CD14-positive monocyte (primary cell): Measurements from ENCODE around the gene MORC2. TPM values are rescaled to one million over a fixed set of nuclear protein-coding genes. Genes with fewer than 3 reads are reported as not detected.

Experiments used
- DNase-seq, 3 donors: peaks; one replicate each; pipeline ENCODE4 v3.0.0-alpha.2; 2011 to 2022
- H2AFZ ChIP-seq: 2 replicates; pipeline ENCODE4 v1.6.0; 2012; ENCODE audit warnings: mild to moderate bottlenecking, low read depth, low read length, inconsistent platforms; ENCODE audit not compliant: insufficient read depth, poor library complexity, severe bottlenecking
- H3K27ac ChIP-seq, 2 donors: 1 replicate in 1 of 2; 2 replicates in 1 of 2; pipeline ENCODE4 v1.5.1; 2012 to 2013; ENCODE audit warnings: low read length in 2 of 2, control low read depth in 1 of 2, inconsistent platforms in 1 of 2, low read depth in 1 of 2, mild to moderate bottlenecking in 1 of 2
- H3K27me3 ChIP-seq, 2 donors: one replicate each; pipeline versions ENCODE4 v1.6.0 to v1.6.1; 2011 to 2013; ENCODE audit warnings: low read length in 2 of 2; ENCODE audit not compliant: control insufficient read depth in 2 of 2, insufficient read depth in 2 of 2
- H3K36me3 ChIP-seq, 2 donors: replicated peaks in 1 of 2; 1 replicate in 1 of 2; 2 replicates in 1 of 2; pipeline versions ENCODE4 v1.5.1 to v1.6.1; 2012 to 2013; ENCODE audit warnings: low read length in 2 of 2, control low read depth in 1 of 2, inconsistent platforms in 1 of 2, mild to moderate bottlenecking in 1 of 2; ENCODE audit not compliant: insufficient read depth in 2 of 2, control insufficient read depth in 1 of 2
- H3K4me1 ChIP-seq, 2 donors: 1 replicate in 1 of 2; 2 replicates in 1 of 2; pipeline versions ENCODE4 v1.5.1 to v1.6.1; 2012 to 2013; ENCODE audit warnings: low read length in 2 of 2, control low read depth in 1 of 2, inconsistent platforms in 1 of 2, mild to moderate bottlenecking in 1 of 2, moderate library complexity in 1 of 2; ENCODE audit not compliant: insufficient read depth in 2 of 2, control insufficient read depth in 1 of 2
- H3K4me2 ChIP-seq: replicated peaks from 2 replicates; pipeline ENCODE3; 2012; ENCODE audit warnings: low read length, moderate library complexity, mild to moderate bottlenecking; ENCODE audit not compliant: poor library complexity, severe bottlenecking; ENCODE audit errors: extremely low read depth
- H3K4me3 ChIP-seq, 3 experiments: fragments of 200-600 bp in 1 of 3; sonication (generic) in 1 of 3; replicated peaks in 1 of 3; 1 replicate in 2 of 3; 2 replicates in 1 of 3; pipeline ENCODE4 v1.5.1; 2011 to 2013; ENCODE audit warnings: low read length in 3 of 3, mild to moderate bottlenecking in 3 of 3, control low read depth in 2 of 3, low read depth in 2 of 3, inconsistent platforms in 1 of 3, moderate library complexity in 1 of 3
- H3K79me2 ChIP-seq: 2 replicates; pipeline ENCODE4 v1.6.0; 2012; ENCODE audit warnings: mild to moderate bottlenecking, control low read depth, inconsistent platforms, low read length, moderate library complexity; ENCODE audit not compliant: insufficient read depth
- H3K9ac ChIP-seq: 2 replicates; pipeline ENCODE4 v1.6.0; 2017; ENCODE audit warnings: low read length, mild to moderate bottlenecking; ENCODE audit not compliant: insufficient read depth, poor library complexity, severe bottlenecking
- H3K9me3 ChIP-seq, 2 donors: replicated peaks in 1 of 2; 1 replicate in 1 of 2; 2 replicates in 1 of 2; pipeline versions ENCODE4 v1.5.1 to v1.6.1; 2012 to 2013; ENCODE audit warnings: low read length in 2 of 2, control low read depth in 1 of 2; ENCODE audit not compliant: control insufficient read depth in 1 of 2, insufficient read depth in 1 of 2
- H4K20me1 ChIP-seq: 2 replicates; pipeline ENCODE4 v1.6.0; 2012; ENCODE audit warnings: mild to moderate bottlenecking, low read length, control low read depth, moderate library complexity; ENCODE audit not compliant: insufficient read depth
- H3K27ac Mint-ChIP-seq, 7 donors: one replicate each; pipeline ENCODE4 v1.8.0; 2020; ENCODE audit warnings: mild to moderate bottlenecking in 7 of 7, mixed read lengths in 7 of 7, moderate library complexity in 6 of 7, inconsistent platforms in 2 of 7
- H3K27me3 Mint-ChIP-seq, 3 donors: one replicate each; pipeline ENCODE4 v1.8.0; 2021 to 2022; ENCODE audit warnings: low read depth in 3 of 3, mild to moderate bottlenecking in 3 of 3, mixed read lengths in 3 of 3, moderate library complexity in 3 of 3, inconsistent platforms in 1 of 3
- H3K36me3 Mint-ChIP-seq, 2 donors: one replicate each; pipeline ENCODE4 v1.8.0; 2020; ENCODE audit warnings: mixed read lengths in 2 of 2, inconsistent platforms in 1 of 2, mild to moderate bottlenecking in 1 of 2
- H3K4me1 Mint-ChIP-seq: one replicate; pipeline ENCODE4 v1.8.0; 2020; ENCODE audit warnings: mild to moderate bottlenecking, mixed read lengths
- H3K4me3 Mint-ChIP-seq, 2 donors: one replicate each; pipeline ENCODE4 v1.8.0; 2020; ENCODE audit warnings: mild to moderate bottlenecking in 2 of 2, mixed read lengths in 2 of 2, moderate library complexity in 1 of 2
- H3K9me3 Mint-ChIP-seq, 7 donors: one replicate each; pipeline ENCODE4 v1.8.0; 2020 to 2022; ENCODE audit warnings: mixed read lengths in 7 of 7, mild to moderate bottlenecking in 6 of 7, moderate library complexity in 6 of 7, inconsistent platforms in 2 of 7
- WGBS: methylation state at CpG from one replicate; pipeline ENCODE4 v1.1.5; 2013; ENCODE audit warnings: missing lambda C conversion rate; ENCODE audit not compliant: insufficient coverage; 5-methylcytosine and 5-hydroxymethylcytosine counted together
- intact Hi-C, 2 donors: fragments of 100-400 bp; cut with micrococcal nuclease; formaldehyde crosslinking; loops; one replicate each; pipeline versions ENCODE4 v1.15.0 to v1.15.1; 2023
- polyA plus RNA-seq, 3 donors: library from polyadenylated mRNA; depleted of rRNA in 1 of 3; unstranded in 2 of 3; stranded (reverse) in 1 of 3; fragments of 300-500 nt in 2 of 3; fragments of >200 nt in 1 of 3; fragmentation: Illumina TruSeq in 2 of 3; gene quantifications; 1 replicate in 2 of 3; 2 replicates in 1 of 3; pipeline ENCODE4 v1.2.3, GENCODE V29; 2012 to 2021
- TF ChIP-seq, protein P1 (sequence below): fragments of 200-600 bp; IDR thresholded peaks from one replicate; pipeline ENCODE4 v1.8.0; 2022; ENCODE audit warnings: antibody characterized with exemption, mild to moderate bottlenecking

The MORC2 gene
- polyA plus RNA-seq, 3 donors, result 2.1 to 6.0 (median 2.4) TPM

- WGBS, result 97% methylated on average over 3 of the region's 3 CpGs
- Mint-ChIP-seq H3K4me3 (no peak overlapping the region), H3K4me1 (no peaks in the 10 kb centered on the region), H3K27ac (no peak overlapping the region), H3K27me3 (peaks cover 0 to 3% (median 0%) of the 10 kb centered on the region in 3 donors), H3K9me3 (no peaks in the 10 kb centered on the region), H3K36me3 (peaks cover 88 to 93% of the 10 kb centered on the region in 2 donors)
- peaks cover 75 to 96% of the 10 kb centered on the region in 2 donors for H3K36me3 ChIP-seq
- no peaks in the 10 kb centered on the region for H4K20me1 ChIP-seq
- H3K4me3 ChIP-seq, result no peak overlapping the region
- no peaks in the 10 kb centered on the region for H3K4me1 ChIP-seq
- no peak overlapping the region for H3K9ac ChIP-seq
- H3K27me3 ChIP-seq, result no peaks in the 10 kb centered on the region
- no peak for DNase-seq
- H3K9me3 ChIP-seq, result no peaks in the 10 kb centered on the region
- no peak overlapping the region for H3K27ac ChIP-seq
- no peak overlapping the region for H2AFZ ChIP-seq
- TF ChIP-seq, protein P1, sequence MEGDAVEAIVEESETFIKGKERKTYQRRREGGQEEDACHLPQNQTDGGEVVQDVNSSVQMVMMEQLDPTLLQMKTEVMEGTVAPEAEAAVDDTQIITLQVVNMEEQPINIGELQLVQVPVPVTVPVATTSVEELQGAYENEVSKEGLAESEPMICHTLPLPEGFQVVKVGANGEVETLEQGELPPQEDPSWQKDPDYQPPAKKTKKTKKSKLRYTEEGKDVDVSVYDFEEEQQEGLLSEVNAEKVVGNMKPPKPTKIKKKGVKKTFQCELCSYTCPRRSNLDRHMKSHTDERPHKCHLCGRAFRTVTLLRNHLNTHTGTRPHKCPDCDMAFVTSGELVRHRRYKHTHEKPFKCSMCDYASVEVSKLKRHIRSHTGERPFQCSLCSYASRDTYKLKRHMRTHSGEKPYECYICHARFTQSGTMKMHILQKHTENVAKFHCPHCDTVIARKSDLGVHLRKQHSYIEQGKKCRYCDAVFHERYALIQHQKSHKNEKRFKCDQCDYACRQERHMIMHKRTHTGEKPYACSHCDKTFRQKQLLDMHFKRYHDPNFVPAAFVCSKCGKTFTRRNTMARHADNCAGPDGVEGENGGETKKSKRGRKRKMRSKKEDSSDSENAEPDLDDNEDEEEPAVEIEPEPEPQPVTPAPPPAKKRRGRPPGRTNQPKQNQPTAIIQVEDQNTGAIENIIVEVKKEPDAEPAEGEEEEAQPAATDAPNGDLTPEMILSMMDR, result no peak
- intact Hi-C loops, result no loop called here
- no peaks in the 10 kb centered on the region for H3K79me2 ChIP-seq
- H3K4me2 ChIP-seq, result no peak overlapping the region
Measured at GRCh38 chr22:30930228-30930627, 38.3 kb downstream of the MORC2 start.

DNA sequence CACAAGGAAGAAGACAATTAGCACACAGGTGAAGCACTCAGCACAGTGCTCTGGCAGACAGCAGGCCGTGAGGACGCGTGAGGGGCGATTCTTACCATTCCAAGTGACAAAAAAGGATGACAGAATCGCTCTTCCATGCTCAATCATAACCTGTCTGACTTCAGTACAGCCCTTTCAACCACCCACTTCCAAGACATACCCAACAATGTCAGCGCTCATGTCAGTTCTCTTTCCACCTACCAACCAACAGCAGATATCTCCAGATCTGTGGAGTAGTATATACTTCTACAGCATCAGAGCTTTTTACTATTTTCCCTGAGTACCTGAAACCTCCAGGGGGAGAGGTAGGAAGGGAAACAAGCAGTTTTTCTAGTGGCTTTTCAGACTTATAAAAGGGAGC, 40.2 kb downstream of the MORC2 start:
- Histone ChIP-seq H3K79me2 (no peaks in the 10 kb centered on the region), H3K27me3 (no peaks in the 10 kb centered on the region), H3K9ac (no peak overlapping the region), H3K27ac (no peak overlapping the region), H4K20me1 (no peaks in the 10 kb centered on the region), H3K4me2 (no peak overlapping the region), H3K9me3 (no peaks in the 10 kb centered on the region), H3K4me3 (no peak overlapping the region), H3K36me3 (peaks cover 59 to 83% of the 10 kb centered on the region in 2 donors), H2AFZ (no peak overlapping the region), H3K4me1 (no peaks in the 10 kb centered on the region)
- TF ChIP-seq, protein P1, result no peak
- Mint-ChIP-seq H3K9me3 (no peaks in the 10 kb centered on the region), H3K27me3 (peaks cover 0 to 3% (median 0%) of the 10 kb centered on the region in 3 donors), H3K4me1 (no peaks in the 10 kb centered on the region), H3K4me3 (no peak overlapping the region), H3K36me3 (peaks cover 76 to 83% of the 10 kb centered on the region in 2 donors), H3K27ac (no peak overlapping the region)
- no peak for DNase-seq
- intact Hi-C loops, result no loop called here
- 93% methylated on average over 5 of the region's 6 CpGs for WGBS
